ENCODE results near the gene KCNK1. TPM values are rescaled to one million over a fixed set of nuclear protein-coding genes. Genes with fewer than 3 reads are reported as not detected.

KCNK1 gene
- total RNA-seq, 1 donor from 2014 or later = 6.3 TPM

DNA sequence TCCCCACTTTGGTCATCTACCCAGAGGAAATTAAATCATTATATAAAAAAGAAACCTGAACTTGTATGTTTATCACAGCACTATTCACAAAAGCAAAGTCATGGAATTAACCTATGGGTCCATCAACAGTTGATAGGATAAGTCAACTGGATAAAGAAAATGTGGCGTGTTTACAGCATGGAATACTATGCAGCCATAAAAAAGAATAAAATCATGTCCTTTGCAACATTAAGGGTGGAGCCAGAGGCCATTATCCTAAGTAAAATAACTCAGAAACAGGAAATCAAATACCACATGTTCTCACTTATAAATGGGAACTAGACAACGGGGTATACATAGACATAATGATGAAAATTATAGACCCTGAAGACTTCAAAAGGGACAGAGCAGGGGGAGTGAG lies 27.6 kb upstream of the KCNK1 start:
- Histone ChIP-seq H3K27me3 (ENCODE audit: control insufficient read depth, insufficient read depth, low read length) (no peaks in the 10 kb centered on the region), H3K36me3 (ENCODE audit: control insufficient read depth, insufficient read depth, low read length) (no peaks in the 10 kb centered on the region), H3K4me3 (ENCODE audit: low read depth, low read length) (no peak overlapping the region)
- no peak for DNase-seq (ENCODE audit: low read depth)
- TF ChIP-seq, protein P1, sequence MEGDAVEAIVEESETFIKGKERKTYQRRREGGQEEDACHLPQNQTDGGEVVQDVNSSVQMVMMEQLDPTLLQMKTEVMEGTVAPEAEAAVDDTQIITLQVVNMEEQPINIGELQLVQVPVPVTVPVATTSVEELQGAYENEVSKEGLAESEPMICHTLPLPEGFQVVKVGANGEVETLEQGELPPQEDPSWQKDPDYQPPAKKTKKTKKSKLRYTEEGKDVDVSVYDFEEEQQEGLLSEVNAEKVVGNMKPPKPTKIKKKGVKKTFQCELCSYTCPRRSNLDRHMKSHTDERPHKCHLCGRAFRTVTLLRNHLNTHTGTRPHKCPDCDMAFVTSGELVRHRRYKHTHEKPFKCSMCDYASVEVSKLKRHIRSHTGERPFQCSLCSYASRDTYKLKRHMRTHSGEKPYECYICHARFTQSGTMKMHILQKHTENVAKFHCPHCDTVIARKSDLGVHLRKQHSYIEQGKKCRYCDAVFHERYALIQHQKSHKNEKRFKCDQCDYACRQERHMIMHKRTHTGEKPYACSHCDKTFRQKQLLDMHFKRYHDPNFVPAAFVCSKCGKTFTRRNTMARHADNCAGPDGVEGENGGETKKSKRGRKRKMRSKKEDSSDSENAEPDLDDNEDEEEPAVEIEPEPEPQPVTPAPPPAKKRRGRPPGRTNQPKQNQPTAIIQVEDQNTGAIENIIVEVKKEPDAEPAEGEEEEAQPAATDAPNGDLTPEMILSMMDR (IDR thresholded peaks at IDR 0.05; ENCODE audit: insufficient read depth, low read length, poor library complexity, severe bottlenecking) = no peak

DNA sequence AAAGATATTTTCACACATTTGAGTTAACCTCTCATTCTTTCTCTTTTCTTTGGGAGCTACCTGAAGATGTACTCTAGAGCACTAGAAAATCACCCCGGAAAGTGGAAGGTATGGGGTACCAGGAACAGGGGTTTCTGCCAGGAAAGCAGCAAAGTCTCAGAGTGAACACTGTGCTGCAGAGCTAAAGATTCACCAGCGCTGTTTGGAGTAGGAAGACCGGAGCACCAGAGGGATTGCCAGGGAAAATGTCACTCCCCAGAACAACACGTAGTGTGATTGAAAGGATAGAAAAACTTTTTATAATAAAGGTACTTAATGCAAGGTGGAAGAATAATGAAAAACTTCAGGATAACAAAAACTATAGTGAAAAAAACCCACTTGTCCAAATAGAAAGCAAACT lies 26.7 kb upstream of the KCNK1 start:
- H3K27me3 ChIP-seq (ENCODE audit: control insufficient read depth, insufficient read depth, low read length) = no peaks in the 10 kb centered on the region
- TF ChIP-seq, protein P1 (IDR thresholded peaks at IDR 0.05; ENCODE audit: insufficient read depth, low read length, poor library complexity, severe bottlenecking) = no peak

GRCh38 chr1:233587958-233588799 lies 25.7 kb upstream of the KCNK1 start:
- no peak for DNase-seq (ENCODE audit: low read depth)
- Histone ChIP-seq H3K4me3 (ENCODE audit: low read depth, low read length) (no peak overlapping the region), H3K27me3 (ENCODE audit: control insufficient read depth, insufficient read depth, low read length) (no peaks in the 10 kb centered on the region), H3K36me3 (ENCODE audit: control insufficient read depth, insufficient read depth, low read length) (no peaks in the 10 kb centered on the region)
- TF ChIP-seq, protein P1 (IDR thresholded peaks at IDR 0.05; ENCODE audit: insufficient read depth, low read length, poor library complexity, severe bottlenecking) = no peak

More for the DNA sequence above, 26.7 kb upstream of the KCNK1 start:
- DNase-seq (ENCODE audit: low read depth) = no peak
- no peaks in the 10 kb centered on the region for H3K36me3 ChIP-seq (ENCODE audit: control insufficient read depth, insufficient read depth, low read length)
- no peak overlapping the region for H3K4me3 ChIP-seq (ENCODE audit: low read depth, low read length)

DNA sequence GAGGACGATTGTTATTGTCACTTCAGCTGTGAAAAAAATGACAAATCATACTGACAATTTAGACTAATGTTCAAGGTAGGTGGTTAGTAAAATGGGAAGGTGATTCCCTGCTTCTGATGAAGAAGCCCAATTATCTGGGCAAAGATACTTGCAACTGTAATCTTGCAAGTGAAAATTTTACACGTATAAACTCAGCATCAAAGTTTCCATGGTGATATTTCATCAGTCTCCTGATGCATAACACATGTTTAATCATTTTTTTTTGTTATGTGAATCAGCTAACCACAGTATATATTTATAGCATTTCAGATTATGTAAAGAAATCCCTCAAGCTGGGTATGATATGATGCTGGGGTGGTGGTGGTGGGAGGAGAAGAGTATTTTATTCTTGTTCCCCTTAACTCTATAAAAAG lies 16.4 kb upstream of the KCNK1 start:
- H3K4me3 ChIP-seq (ENCODE audit: low read depth, low read length) = no peak overlapping the region
- no peaks in the 10 kb centered on the region for H3K36me3 ChIP-seq (ENCODE audit: control insufficient read depth, insufficient read depth, low read length)
- no peak for DNase-seq (ENCODE audit: low read depth)
- peaks cover 2% of the 10 kb centered on the region for H3K27me3 ChIP-seq (ENCODE audit: control insufficient read depth, insufficient read depth, low read length)
- TF ChIP-seq, protein P1 (IDR thresholded peaks at IDR 0.05; ENCODE audit: insufficient read depth, low read length, poor library complexity, severe bottlenecking) = no peak

DNA sequence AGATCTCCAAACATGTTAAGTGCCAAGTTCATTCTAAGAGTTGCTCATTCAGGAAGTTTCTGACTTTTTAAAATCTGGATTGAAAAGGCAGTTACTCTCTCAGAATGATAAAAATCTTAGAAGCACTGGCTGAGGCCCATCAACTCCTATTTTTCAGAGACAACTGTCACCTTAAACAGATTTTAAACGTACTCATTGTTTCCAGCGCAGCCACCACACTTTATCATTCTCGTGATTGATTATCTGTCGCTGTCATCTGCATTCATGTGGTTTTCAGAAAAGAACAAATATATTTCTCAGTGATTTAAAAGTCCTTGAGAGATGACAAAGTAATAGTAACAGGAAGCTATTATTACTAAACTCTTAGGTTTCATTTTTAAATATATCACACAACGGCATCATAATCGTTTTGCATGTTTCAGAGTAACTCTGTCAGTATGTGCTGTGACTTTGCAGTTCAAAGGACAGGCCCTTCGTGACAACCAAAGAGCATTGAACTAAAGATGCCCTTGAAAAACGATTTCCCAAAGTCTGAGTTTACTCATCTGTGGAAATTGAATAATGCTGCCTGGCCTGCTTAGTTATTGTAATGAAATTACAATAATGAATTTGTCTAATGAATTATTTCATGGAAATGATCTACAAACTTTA lies 14.9 kb upstream of the KCNK1 start:
- H3K4me3 ChIP-seq (ENCODE audit: low read depth, low read length) = no peak overlapping the region
- peaks cover 2% of the 10 kb centered on the region for H3K27me3 ChIP-seq (ENCODE audit: control insufficient read depth, insufficient read depth, low read length)
- DNase-seq (ENCODE audit: low read depth) = no peak
- no peaks in the 10 kb centered on the region for H3K36me3 ChIP-seq (ENCODE audit: control insufficient read depth, insufficient read depth, low read length)
- TF ChIP-seq, protein P1 (IDR thresholded peaks at IDR 0.05; ENCODE audit: insufficient read depth, low read length, poor library complexity, severe bottlenecking) = no peak

All from kidney epithelial cell (primary cell).